Astrocyte (in vitro differentiated cells and primary cell): ENCODE measurements around the gene CSMD2.

Experiments
- EZH2 ChIP-seq: IDR thresholded peaks from 2 replicates; pipeline ENCODE4 v1.6.1; 2012; ENCODE audit warnings: mild to moderate bottlenecking, low read length, inconsistent platforms; ENCODE audit not compliant: insufficient read depth
- TF ChIP-seq, protein P1 (sequence below): IDR thresholded peaks from 2 replicates; pipeline ENCODE4 v1.5.1; 2011; ENCODE audit warnings: low read depth, mild to moderate bottlenecking, inconsistent platforms, low read length, moderate library complexity; ENCODE audit not compliant: insufficient read depth

DNA sequence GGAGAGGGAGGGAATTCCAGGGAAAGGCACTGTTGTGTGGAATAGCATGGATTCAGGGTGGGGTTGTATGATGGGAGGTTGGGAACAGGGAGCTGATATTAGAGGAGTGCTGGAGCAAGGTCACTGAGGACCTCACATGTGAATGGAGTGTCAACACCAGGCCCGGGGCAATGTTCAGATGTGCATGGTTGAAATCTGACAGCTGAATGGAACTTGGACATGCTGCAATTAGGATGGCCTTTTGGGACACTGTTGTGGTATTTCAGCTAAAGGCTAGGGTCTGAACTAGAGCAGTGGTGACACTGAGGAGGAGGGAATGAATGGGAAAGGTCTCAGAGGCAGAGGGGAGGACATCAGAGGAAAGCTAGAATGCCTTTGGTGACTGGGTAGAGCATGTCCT, 667.6 kb downstream of the CSMD2 start:
- no peak for TF ChIP-seq EZH2
- TF ChIP-seq, protein P1, sequence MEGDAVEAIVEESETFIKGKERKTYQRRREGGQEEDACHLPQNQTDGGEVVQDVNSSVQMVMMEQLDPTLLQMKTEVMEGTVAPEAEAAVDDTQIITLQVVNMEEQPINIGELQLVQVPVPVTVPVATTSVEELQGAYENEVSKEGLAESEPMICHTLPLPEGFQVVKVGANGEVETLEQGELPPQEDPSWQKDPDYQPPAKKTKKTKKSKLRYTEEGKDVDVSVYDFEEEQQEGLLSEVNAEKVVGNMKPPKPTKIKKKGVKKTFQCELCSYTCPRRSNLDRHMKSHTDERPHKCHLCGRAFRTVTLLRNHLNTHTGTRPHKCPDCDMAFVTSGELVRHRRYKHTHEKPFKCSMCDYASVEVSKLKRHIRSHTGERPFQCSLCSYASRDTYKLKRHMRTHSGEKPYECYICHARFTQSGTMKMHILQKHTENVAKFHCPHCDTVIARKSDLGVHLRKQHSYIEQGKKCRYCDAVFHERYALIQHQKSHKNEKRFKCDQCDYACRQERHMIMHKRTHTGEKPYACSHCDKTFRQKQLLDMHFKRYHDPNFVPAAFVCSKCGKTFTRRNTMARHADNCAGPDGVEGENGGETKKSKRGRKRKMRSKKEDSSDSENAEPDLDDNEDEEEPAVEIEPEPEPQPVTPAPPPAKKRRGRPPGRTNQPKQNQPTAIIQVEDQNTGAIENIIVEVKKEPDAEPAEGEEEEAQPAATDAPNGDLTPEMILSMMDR = no peak
